GM19193 (cell line): ENCODE measurements around the gene GNPTG.

Source experiments
- POLR2A ChIP-seq: IDR thresholded peaks from 4 replicates; pipeline ENCODE4 v1.6.1; 2011; ENCODE audit not compliant: insufficient read depth, insufficient read length; ENCODE audit errors: extremely low read depth

The GNPTG gene

DNA sequence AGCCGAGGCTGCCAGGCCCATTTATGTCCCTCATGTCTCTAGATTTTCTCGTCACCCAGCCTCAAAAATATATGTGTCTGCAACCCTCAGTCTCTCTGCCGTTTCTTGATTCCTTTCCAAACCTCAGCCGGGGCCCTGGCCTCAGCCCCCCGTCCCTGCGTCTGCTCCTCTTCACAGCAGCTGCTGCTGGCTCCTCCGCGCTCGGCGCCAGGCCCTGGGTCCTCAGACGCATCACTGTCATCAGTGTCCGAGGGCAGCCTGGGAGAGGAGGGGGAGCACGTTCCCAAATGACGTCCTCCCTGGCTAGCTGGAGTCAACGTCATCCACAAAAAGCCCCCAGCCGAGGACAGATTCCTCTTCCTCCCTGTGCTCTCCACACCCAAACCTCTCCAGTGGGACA is 2.4 kb upstream of the GNPTG start:
- no peak for TF ChIP-seq POLR2A

DNA sequence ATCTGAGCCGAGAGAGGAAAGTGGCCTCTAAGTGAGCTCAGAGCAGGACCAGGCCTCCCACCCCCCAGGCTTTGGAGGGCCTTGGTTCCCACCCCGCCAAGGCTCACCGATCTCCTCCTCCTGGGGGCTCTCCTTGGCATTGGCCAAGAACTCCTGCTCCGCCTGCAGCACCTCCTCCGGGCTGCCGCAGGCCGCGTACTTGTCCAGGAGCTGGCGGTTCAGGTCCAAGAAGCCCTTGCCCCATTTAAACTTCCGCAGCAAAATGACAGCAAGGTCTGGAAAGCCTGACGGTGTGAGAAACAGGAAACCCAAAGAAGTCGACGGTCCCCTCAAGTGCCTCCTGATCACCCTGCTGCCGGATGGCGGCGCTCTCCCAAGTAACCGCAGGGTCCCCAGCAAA is 1.8 kb upstream of the GNPTG start:
- no peak for TF ChIP-seq POLR2A

DNA sequence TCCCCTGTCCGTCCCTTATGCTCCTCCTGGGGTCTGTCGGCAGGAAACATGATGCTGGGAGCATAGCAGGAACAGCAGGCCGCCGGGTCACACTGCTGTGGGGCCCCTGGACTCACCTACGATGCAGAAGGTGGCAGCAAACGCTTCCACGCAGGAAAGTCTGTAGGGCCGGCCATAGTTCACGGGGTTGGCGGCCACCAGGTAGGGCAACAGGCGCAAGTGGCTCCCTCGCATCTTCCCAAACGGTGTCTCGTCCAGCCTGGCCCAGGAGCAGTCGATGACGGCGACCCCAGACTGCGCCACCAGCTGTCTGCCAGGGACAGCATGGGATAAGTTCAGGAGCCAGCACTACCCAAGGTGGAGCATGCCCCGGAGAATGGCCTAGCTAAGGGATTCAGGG is 1.0 kb upstream of the GNPTG start:
- TF ChIP-seq POLR2A = no peak

DNA sequence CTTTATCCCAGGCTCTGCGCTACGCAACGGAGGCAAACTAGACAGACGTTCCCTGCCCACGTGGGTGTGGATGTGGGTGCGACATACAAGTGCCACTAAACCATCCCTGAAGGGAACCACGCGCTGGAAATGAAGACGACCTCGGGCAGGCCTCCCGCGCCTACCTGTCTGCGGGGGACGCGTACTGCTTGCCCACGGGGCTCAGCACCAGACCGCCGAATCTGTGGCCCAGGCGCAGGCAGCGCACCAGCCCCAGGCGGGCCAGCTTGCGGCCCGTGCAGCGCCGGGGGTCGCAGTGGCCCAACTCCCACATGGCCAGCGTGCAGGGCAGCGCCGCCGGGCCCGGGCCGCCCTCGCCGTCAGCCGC is 533 bp upstream of the GNPTG start:
- no peak for TF ChIP-seq POLR2A

DNA sequence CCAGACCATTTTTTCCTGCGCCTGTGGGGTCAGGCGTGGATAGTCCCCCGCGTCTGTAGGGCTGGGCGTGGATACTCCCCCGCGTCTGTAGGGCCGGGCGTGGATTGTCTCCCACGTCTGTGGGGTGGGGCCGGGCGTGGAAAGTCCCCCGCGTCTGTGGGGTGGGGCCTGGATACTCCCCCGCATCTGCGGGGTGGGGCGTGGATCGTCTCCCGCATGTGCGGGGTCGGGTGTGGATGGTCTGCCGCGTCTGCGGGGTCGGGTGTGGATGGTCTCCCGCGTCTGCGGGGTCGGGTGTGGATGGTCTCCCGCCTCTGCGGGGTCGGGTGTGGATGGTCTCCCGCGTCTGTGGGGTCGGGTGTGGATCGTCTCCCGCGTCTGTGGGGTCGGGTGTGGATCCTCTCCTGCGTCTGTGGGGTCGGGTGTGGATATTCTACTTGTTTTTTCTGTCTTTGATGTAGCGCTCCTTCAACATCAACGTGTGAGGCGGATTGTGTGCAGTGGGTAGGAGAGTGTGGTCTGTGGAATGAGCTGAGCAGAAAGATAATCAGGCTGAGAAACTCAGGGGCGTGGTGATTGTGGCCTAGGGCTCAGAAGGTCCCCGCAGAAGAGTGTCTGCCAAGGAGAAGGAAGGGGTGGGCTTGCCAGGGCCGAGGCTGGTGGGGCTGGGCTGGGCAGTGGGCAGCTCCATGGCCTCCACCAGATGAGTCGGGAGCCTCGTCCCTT is 3.2 kb downstream of the GNPTG start:
- TF ChIP-seq POLR2A = no peak

DNA sequence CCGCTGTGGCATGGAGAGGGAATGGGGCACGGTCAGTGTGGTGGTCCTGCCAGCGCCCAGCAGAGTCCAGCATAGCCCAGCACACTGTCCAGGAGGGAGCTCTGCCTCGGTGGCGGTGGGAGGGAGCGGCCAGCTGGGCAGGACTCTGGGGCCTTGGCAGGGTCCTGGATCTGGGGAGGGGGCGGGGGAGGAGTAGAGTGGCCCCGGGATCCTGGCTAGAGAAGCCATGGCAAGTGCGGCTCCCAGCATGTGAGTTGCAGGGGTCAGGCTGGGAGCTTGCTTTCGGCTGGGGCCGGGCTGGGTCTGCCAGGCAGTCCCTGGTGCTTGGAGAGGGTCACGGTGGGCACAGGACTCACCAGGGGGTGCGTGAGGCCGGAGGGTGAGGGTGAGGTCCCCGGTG is 3.9 kb downstream of the GNPTG start:
- TF ChIP-seq POLR2A = no peak

DNA sequence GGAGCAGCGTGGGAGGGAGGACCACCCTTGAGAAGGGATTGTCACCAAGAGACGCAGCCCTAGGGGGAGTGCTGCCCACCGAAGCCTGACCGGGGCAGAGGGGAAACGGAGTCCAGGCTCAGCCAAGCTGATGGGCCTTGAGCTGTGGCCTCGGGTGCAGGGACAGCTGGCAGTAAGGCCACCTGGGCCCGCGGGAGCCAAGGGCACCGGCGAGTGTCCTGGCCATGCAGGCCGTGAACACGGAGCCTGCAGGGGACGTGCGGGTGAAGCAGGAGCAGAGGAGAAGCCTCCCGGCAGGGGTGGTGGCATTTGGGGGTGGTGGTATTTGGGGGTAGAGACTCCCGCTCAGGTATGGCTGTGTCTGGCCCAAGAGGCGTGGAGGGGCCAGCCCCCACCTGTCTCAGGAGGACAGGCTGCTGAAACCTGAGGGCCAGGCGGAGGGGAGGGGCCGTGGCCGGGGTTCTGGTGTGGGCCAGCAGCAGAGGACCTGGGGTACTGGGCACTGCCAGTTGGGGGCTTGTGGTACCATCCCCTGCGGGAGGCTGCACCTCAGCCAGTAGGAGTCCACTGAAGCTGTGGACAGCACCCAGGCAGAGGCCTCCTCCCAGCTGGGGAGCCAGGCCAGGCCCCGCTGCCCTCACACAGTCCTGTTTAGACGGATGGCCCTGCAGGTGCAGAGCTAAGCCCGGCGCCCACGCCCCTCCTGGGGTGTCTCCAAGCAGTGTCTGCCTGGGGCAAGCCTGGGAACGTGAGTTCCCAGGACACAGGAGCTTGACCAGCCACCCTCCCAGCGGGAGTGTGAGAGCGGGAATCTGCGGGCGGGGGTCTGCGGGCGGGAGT is 4.5 kb downstream of the GNPTG start:
- no peak for TF ChIP-seq POLR2A

DNA sequence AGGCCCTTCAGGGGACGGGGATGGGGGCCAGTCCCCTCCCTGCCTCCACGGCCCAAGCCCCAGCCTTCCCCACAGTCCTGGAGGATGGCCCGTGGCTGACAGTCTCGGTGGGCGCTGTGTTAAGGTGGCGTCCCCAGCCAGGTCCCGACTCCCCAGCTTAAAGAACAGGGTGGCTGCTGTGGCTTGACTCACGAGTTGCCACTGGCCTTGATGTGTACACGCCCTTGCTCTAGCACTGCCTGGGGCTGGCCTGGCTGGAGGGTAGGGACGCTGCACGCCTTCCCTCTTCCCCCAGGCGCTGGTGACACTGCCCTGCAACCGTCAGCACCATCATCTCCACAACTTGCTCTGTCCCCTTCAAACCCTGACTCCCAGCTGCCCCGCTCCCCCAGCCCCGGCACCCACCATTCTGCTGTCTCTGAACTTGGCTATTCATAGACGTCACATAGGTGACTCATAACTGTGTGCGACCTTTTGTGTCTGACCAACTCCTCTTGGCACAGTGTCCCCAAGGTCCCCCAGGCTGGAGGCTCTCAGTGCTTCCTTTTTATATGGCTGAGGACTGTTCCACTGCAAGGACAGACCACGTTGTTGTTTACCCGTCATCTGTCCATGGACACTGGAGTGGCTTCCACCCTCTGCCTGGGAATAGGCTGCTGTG is 6.3 kb downstream of the GNPTG start:
- no peak for TF ChIP-seq POLR2A

DNA sequence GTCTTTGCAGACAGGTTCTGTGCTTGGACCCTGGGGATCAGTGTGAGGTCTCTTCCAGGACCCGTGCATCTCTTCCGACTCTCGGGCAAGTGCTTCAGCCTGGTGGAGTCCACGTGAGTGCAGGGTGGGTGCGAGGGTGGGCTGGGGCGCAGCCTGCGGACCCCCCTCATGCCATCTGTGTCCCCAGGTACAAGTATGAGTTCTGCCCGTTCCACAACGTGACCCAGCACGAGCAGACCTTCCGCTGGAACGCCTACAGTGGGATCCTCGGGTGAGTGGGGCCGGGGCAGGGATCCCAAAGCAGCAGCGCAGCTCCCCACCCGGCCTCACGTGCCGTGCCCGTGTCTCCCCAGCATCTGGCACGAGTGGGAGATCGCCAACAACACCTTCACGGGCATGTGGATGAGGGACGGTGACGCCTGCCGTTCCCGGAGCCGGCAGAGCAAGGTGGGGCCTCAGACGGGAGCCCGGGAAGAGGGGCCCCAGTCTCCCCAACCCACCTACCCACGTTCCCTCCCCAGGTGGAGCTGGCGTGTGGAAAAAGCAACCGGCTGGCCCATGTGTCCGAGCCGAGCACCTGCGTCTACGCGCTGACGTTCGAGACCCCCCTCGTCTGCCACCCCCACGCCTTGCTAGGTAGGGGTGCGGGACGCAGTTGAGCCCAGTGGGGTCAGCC is 10.1 kb downstream of the GNPTG start:
- TF ChIP-seq POLR2A = no peak

DNA sequence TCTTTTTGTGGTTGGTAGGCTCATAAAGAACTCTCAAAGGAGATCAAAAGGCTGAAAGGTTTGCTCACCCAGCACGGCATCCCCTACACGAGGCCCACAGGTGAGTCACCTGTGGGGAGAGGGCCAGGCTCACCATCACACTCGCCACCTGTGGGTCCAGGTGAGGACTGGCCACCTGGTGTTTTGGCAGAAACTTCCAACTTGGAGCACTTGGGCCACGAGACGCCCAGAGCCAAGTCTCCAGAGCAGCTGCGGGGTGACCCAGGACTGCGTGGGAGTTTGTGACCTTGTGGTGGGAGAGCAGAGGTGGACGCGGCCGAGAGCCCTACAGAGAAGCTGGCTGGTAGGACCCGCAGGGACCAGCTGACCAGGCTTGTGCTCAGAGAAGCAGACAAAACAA is 11.1 kb downstream of the GNPTG start:
- no peak for TF ChIP-seq POLR2A

DNA sequence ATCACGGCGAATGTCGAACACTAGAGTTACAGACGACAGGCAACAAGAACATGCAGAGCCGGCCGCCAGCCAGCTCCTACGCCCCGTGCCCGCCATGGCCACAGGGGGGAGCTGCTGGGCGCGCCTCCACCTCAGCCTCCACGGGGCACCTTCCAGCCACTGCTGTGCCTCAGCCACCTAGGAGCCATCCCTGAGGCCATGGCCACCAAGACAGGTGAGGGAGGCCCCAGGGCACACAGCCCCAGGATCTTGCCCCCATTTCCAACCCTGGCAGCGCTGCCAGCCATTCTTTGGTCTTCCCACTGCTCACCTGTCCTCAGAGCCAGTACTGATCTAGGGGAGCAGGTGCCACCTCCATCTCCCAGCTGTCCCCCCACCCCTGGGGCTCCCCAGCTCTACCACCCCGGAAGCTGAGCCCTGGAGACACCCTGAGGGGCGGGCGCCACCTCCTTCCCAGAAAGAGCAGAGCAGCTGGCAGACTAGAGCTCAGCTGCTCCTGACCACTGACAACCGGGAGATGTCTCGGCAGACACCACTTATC is 11.8 kb downstream of the GNPTG start:
- TF ChIP-seq POLR2A = no peak

DNA sequence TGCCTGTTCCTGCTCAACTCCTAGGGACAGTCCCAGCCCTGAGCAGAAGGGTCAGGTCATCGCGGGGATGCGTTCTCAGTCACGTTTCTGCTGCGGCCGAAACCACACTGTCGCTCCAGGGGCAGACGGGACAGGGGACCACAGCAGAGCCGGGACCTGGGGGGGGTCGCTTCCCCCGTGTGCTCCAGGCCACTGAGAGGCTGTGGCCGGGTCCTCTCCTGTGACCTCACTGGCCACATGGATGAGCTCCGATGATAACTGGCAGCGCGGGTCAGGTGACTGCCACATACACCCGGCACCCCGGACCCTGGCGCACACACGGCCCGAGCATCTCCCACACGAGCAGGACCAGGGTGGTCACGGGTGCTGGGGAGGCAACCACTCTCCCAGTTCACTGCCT is 12.8 kb downstream of the GNPTG start:
- TF ChIP-seq POLR2A = no peak

DNA sequence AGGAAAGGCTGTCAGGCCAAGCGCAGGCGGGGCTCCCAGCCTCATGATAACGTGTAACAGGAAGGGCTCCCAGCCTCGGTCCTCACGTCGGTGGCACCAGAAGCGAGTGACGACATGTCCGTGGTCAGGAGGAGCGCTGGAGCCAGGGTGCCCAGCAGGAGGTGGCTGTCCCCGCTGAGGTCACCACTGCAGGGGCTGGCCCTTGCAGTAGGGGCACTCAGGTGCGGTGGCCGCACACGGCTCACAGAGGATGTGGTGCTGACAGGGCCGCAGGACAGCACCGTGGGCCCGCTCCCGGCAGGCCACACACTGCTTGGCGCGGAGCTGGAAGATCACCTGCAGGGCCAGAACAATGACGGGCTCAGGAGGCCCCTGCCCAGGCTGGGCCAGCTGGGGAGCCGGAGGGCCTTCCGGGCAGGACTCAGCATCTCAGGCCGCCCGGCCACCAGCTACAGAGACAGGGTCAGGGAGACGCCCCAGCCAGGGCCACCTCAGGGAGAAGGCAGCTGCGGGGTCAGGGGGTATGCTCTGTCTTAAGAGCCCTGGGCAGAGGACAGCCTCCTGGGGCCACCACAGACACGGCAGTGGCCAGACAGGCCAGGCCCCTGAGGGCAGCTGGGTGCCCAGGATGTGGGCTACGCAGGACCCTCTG is 14.5 kb downstream of the GNPTG start:
- no peak for TF ChIP-seq POLR2A

DNA sequence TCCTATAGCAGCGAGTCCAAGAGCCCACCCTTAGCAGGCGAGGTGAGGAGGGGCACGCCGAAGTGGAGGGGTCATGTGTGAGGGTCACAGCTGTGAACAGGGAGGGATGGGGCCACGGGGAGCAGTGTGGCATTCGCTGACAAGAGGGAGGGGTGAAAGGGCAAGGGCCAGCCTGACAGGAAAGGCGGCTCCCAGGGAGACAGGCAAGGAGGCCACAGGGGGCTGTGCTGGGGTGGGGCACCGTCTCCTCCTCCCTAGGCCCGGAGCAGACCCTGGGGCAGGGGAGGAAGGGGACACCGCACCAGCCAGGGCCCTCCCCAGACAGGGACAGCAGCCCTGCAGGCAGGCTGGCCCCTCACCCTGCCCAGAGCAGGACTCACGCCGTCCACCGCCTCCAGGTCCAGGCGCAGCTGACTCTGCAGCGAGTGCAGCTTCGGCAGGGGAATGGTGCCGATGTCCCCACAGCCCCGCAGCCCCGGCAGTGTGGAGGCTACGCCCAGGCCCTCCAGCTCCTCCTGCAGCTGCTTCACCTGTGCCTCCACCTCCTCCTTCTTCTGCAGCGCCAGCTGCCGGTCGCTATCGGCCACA is 15.1 kb downstream of the GNPTG start:
- no peak for TF ChIP-seq POLR2A
